ENCODE measurements around the gene ANKRD42. TPM values are rescaled to one million over a fixed set of nuclear protein-coding genes. Genes with fewer than 3 reads are reported as not detected.

Gene ANKRD42
- total and polyA plus RNA-seq, 9 of the 15 experiments (the other 6 are each of a cell fraction or from before 2014, with no cell fraction given) = 2.8 to 9.1 (median 6.1) TPM

Small RNA genes lying within 50 kb of the gene (small RNA-seq; reads per million reads assigned to genes)
- not detected for gene AP000873.5

Other genes with a start within 250 kb of the ANKRD42 start
- 0.29 and 1.2 TPM in 2 replicates for gene RAB30, start 121.8 kb upstream of the ANKRD42 start, total RNA-seq (2014; rRNA removed)
- 0.83 and 1.1 TPM in 2 replicates for gene RAB30, start 121.8 kb upstream of the ANKRD42 start, total RNA-seq (2014; rRNA removed; fragmentation: Illumina TruSeq; extraction: Trizol)
- 0.58 and 1.1 TPM in 2 replicates for gene RAB30, start 121.8 kb upstream of the ANKRD42 start, total RNA-seq (2015; rRNA removed; fragmentation: Illumina TruSeq; extraction: Trizol)
- gene RAB30, start 121.8 kb upstream of the ANKRD42 start, total RNA-seq (2021) = 0.71 and 0.72 TPM in 2 replicates
- gene RAB30, start 121.8 kb upstream of the ANKRD42 start, polyA plus RNA-seq (2011; rRNA removed) = 0.84 and 1.0 TPM in 2 replicates
- 1.3 TPM in 2 replicates for gene RAB30, start 121.8 kb upstream of the ANKRD42 start, polyA plus RNA-seq (2014; fragmentation: Illumina TruSeq; extraction: Trizol)
- 1 to 10 TPM in 1 of 2 experiments, under 1 TPM in 1; 0.68 to 1.0 TPM for gene RAB30, start 121.8 kb upstream of the ANKRD42 start, polyA plus RNA-seq (2014; fragmentation: Nextera tagmentation; extraction: Ambion mirVana)
- 0.29 and 0.42 TPM in 2 replicates for gene RAB30, start 121.8 kb upstream of the ANKRD42 start, polyA plus RNA-seq (2014; rRNA removed)
- gene PCF11, start 36.6 kb upstream of the ANKRD42 start, total RNA-seq (2014; rRNA removed) = 37.4 and 42.4 TPM in 2 replicates
- 63.3 and 71.5 TPM in 2 replicates for gene PCF11, start 36.6 kb upstream of the ANKRD42 start, total RNA-seq (2014; rRNA removed; fragmentation: Illumina TruSeq; extraction: Trizol)
- 64.1 and 71.8 TPM in 2 replicates for gene PCF11, start 36.6 kb upstream of the ANKRD42 start, total RNA-seq (2015; rRNA removed; fragmentation: Illumina TruSeq; extraction: Trizol)
- 48.6 and 54.4 TPM in 2 replicates for gene PCF11, start 36.6 kb upstream of the ANKRD42 start, total RNA-seq (2021)
- gene PCF11, start 36.6 kb upstream of the ANKRD42 start, polyA plus RNA-seq (2011; rRNA removed) = 91.6 and 104 TPM in 2 replicates
- gene PCF11, start 36.6 kb upstream of the ANKRD42 start, polyA plus RNA-seq (2014; fragmentation: Illumina TruSeq; extraction: Trizol) = 50.1 and 53.9 TPM in 2 replicates
- 10 to 100 TPM in 1 of 2 experiments, 1 to 10 TPM in 1; 9.3 to 11.3 TPM for gene PCF11, start 36.6 kb upstream of the ANKRD42 start, polyA plus RNA-seq (2014; fragmentation: Nextera tagmentation; extraction: Ambion mirVana)
- gene PCF11, start 36.6 kb upstream of the ANKRD42 start, polyA plus RNA-seq (2014; rRNA removed) = 77.6 and 78.0 TPM in 2 replicates
- 38.1 and 42.6 TPM in 2 replicates for gene CCDC90B, start 92.7 kb downstream of the ANKRD42 start, total RNA-seq (2014; rRNA removed)
- gene CCDC90B, start 92.7 kb downstream of the ANKRD42 start, total RNA-seq (2014; rRNA removed; fragmentation: Illumina TruSeq; extraction: Trizol) = 51.8 and 54.6 TPM in 2 replicates
- 51.7 and 58.6 TPM in 2 replicates for gene CCDC90B, start 92.7 kb downstream of the ANKRD42 start, total RNA-seq (2015; rRNA removed; fragmentation: Illumina TruSeq; extraction: Trizol)
- 26.6 and 31.1 TPM in 2 replicates for gene CCDC90B, start 92.7 kb downstream of the ANKRD42 start, total RNA-seq (2021)
- 30.3 and 37.9 TPM in 2 replicates for gene CCDC90B, start 92.7 kb downstream of the ANKRD42 start, polyA plus RNA-seq (2011; rRNA removed)
- gene CCDC90B, start 92.7 kb downstream of the ANKRD42 start, polyA plus RNA-seq (2014; fragmentation: Illumina TruSeq; extraction: Trizol) = 44.8 and 50.5 TPM in 2 replicates
- gene CCDC90B, start 92.7 kb downstream of the ANKRD42 start, polyA plus RNA-seq (2014; fragmentation: Nextera tagmentation; extraction: Ambion mirVana) = 10 to 100 TPM; 60.6 to 63.6 TPM
- 41.5 and 57.0 TPM in 2 replicates for gene CCDC90B, start 92.7 kb downstream of the ANKRD42 start, polyA plus RNA-seq (2014; rRNA removed)